ENCODE results near the gene TRAPPC5. TPM values are rescaled to one million over a fixed set of nuclear protein-coding genes. Genes with fewer than 3 reads are reported as not detected.

TRAPPC5 gene
- polyA plus RNA-seq, 1 of the 3 experiments (the other 2 are of a cell fraction): 49.4 TPM

GRCh38 chr19:7716762-7717161 lies 36.1 kb downstream of the TRAPPC5 start:
- Histone ChIP-seq H3K9me3 (no peaks in the 10 kb centered on the region), H3K4me3 (ENCODE audit: low read depth in 2 of 2, low read length in 1 of 2) (no peak overlapping the region), H3K4me2 (no peak overlapping the region), H2AFZ (ENCODE audit: low read depth) (no peak overlapping the region), H3K79me2 (ENCODE audit: insufficient read depth) (no peaks in the 10 kb centered on the region), H3K36me3 (replicated peaks in 1 of 2; ENCODE audit: control insufficient read depth in 1 of 2, insufficient read depth in 2 of 2, low read length in 1 of 2) (no peaks in the 10 kb centered on the region), H3K9ac (no peak overlapping the region), H3F3A (replicated peaks; ENCODE audit: insufficient read depth) (no peaks in the 10 kb centered on the region), H4K20me1 (ENCODE audit: insufficient read depth) (no peaks in the 10 kb centered on the region), H3K4me1 (ENCODE audit: control insufficient read depth in 1 of 2, insufficient read depth in 2 of 2, low read depth in 1 of 2, low read length in 1 of 2) (no peaks in the 10 kb centered on the region), H3K9me2 (no peaks in the 10 kb centered on the region), H3K27me3 (ENCODE audit: insufficient read depth) (peaks cover 46% of the 10 kb centered on the region), H3K27ac (ENCODE audit: low read depth in 2 of 2, low read length in 1 of 2) (no peak overlapping the region)
- CTCF ChIA-PET: no interaction called here
- WGBS (ENCODE audit: low lambda C conversion rate): 0% methylated on average over 1 of the region's 1 CpG
- no peak for TF ChIP-seq YY1 (IDR thresholded peaks at IDR 0.05; ENCODE audit: low read depth)
- no peak for TF ChIP-seq EP300 (IDR thresholded peaks at IDR 0.05; ENCODE audit: borderline replicate concordance in 1 of 2, low read depth in 1 of 2, low read length in 1 of 2)
- TF ChIP-seq RFX5 (IDR thresholded peaks at IDR 0.05; ENCODE audit: low read length): no peak
- no peak for TF ChIP-seq GATA2 (CRISPR knock-in tag; IDR thresholded peaks at IDR 0.05)
- no peak for TF ChIP-seq USF1 (IDR thresholded peaks at IDR 0.05; ENCODE audit: borderline replicate concordance, low read depth)
- TF ChIP-seq MAX (IDR thresholded peaks at IDR 0.05; ENCODE audit: low read depth): no peak
- TF ChIP-seq FOSL2 (IDR thresholded peaks at IDR 0.05; ENCODE audit: borderline replicate concordance, low read depth): no peak
- no peak for TF ChIP-seq FOXJ3 (CRISPR knock-in tag; IDR thresholded peaks at IDR 0.05)
- TF ChIP-seq TEAD4 (IDR thresholded peaks at IDR 0.05; ENCODE audit: borderline replicate concordance, insufficient read depth): no peak
- TF ChIP-seq TCF12 (IDR thresholded peaks at IDR 0.05): no peak
- TF ChIP-seq NFIC (IDR thresholded peaks at IDR 0.05; ENCODE audit: borderline replicate concordance): no peak
- TF ChIP-seq RCOR1 (IDR thresholded peaks at IDR 0.05; ENCODE audit: low read length): no peak
- TF ChIP-seq PBX3 (IDR thresholded peaks at IDR 0.05): no peak
- TF ChIP-seq FOXM1 (IDR thresholded peaks at IDR 0.05; ENCODE audit: low read depth): no peak
- no peak for TF ChIP-seq MXI1 (IDR thresholded peaks at IDR 0.05; ENCODE audit: low read depth, low read length)
- TF ChIP-seq NRF1 (IDR thresholded peaks at IDR 0.05; ENCODE audit: low read depth, low read length): no peak
- no peak for TF ChIP-seq IRF3 (IDR thresholded peaks at IDR 0.05; ENCODE audit: low read depth, low read length)
- TF ChIP-seq CHD2 (IDR thresholded peaks at IDR 0.05; ENCODE audit: low read length, partially characterized antibody): no peak
- TF ChIP-seq SMC3 (IDR thresholded peaks at IDR 0.05; ENCODE audit: low read depth, low read length): no peak
- no peak for TF ChIP-seq EZH2phosphoT487 (IDR thresholded peaks at IDR 0.05; ENCODE audit: borderline replicate concordance, low read depth)
- DNase-seq: no peak
- POLR2A ChIA-PET: no interaction called here
